ENCODE data around the gene MISP.

Gene MISP

GRCh38 chr19:739998-740715, 10.8 kb upstream of the MISP start:
- no peak for TF ChIP-seq CTCF (IDR thresholded peaks at IDR 0.05)

- no peak for TF ChIP-seq CTCF (IDR thresholded peaks at IDR 0.05)
Observed at GRCh38 chr19:741506-742131, 9.3 kb upstream of the MISP start.

GRCh38 chr19:742540-743075, 8.3 kb upstream of the MISP start:
- TF ChIP-seq CTCF (IDR thresholded peaks at IDR 0.05): no peak

- TF ChIP-seq CTCF (IDR thresholded peaks at IDR 0.05): no peak
Observed at GRCh38 chr19:743168-743687, 7.7 kb upstream of the MISP start.

- no peak for TF ChIP-seq CTCF (IDR thresholded peaks at IDR 0.05)
Observed at GRCh38 chr19:746208-746819, 4.6 kb upstream of the MISP start.

- no peak for TF ChIP-seq CTCF (IDR thresholded peaks at IDR 0.05)
Observed at GRCh38 chr19:746956-747355, 4.0 kb upstream of the MISP start.

GRCh38 chr19:747432-748273, 3.3 kb upstream of the MISP start:
- no peak for TF ChIP-seq CTCF (IDR thresholded peaks at IDR 0.05)
